ENCODE measurements around the gene SLAMF7. TPM values are rescaled to one million over a fixed set of nuclear protein-coding genes. Genes with fewer than 3 reads are reported as not detected.
"Not testable (repeated sequence)": the region's sequence is repeated elsewhere in the genome, so short reads cannot be mapped to it uniquely, and the experiment has no call there.

The SLAMF7 gene
- total RNA-seq, 1 experiment from 2014 or later: 0.29 TPM

DNA sequence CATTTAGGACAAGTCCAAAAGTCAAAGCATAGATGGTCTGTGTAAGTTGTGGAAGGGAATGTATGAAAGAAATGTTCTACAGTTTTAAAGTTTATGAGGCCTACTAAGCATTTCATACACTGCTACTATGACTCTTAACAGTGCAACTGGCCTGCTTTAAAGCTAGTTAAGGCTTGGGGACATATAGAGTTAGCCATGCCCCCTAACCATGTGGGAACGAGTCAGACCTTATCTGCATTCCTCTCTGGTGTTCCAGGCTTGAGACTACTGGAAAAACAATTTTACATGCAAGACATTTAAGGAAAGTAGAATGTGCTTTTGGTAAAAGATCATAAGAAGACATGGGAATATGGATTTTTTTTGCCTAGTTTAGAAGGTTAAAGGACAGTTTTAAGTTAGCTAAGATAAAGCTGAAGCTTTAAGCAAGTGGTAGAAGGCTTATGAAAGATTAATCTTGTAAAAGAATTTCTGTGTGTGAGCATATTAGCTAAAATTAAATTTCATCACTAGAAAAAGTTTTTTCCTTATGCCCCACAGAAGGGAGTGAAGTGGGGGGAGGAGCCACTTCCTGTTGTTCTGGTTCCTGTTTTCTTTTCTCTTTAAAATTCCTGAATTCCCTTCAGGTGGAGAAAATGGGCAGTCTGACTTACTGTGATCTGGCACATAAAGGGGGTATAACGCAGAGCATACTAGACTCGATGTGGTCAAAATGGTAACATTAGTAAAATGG, 18.5 kb upstream of the SLAMF7 start:
- peak; percentile 36 for DNase-seq (ENCODE audit: low spot score)

DNA sequence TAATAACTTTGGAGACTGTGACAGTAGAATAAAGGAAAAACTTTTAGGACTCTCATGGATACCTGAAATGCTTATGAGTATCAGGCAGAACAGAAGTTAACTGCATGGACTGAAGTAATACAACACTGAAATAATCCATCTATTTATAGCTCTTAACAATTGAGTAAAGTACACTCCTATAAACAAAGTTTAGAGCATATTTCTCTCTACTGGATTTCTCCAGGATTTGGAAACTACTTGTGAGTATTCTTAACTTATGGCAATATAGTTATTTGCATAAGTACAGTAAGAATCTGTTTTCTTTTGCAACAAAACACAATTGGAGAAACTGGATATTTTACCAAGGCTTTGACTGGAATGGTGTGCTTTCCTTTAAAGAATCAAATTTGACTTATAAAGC, 17.6 kb upstream of the SLAMF7 start:
- no peak for DNase-seq (ENCODE audit: low spot score)

DNA sequence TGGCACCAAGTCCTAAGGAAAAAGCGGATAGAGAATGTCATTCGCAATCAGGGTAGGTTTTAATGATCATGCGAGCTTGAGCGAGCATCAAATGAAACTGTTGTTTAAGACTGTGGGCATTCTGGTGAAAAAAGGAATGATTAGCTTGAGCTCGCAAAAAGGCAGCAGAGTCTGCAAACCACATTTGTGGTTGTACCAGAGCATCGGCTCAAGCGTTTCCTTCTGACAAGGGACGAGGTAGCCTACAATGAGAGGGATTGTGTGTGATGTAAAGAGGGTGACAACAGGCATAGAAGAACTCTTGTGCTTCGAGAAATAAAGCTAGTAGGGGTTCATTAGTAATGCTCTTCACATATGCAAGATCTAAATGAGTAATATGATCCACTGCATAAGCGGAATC, 16.3 kb upstream of the SLAMF7 start:
- no peak for DNase-seq (ENCODE audit: low spot score)

DNA sequence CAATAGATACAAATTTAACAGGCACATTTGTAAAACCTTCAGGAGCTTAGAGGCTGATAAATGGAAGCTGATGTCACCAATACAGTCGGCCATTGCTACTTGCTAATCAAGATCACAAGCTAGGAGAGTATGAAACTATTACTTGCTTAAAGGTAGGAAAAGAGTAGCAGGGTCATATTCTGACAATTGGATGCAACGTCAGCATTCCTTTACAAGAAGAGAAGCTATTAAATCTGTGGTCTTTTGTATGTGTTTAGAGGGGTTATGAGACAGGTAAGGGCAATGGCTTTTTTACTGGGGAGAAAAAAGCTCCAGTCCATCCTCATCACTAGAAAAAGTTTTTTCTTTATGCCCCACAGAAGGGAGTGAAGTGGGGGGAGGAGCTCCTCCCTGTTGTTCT, 15.7 kb upstream of the SLAMF7 start:
- DNase-seq (ENCODE audit: low spot score): no peak

DNA sequence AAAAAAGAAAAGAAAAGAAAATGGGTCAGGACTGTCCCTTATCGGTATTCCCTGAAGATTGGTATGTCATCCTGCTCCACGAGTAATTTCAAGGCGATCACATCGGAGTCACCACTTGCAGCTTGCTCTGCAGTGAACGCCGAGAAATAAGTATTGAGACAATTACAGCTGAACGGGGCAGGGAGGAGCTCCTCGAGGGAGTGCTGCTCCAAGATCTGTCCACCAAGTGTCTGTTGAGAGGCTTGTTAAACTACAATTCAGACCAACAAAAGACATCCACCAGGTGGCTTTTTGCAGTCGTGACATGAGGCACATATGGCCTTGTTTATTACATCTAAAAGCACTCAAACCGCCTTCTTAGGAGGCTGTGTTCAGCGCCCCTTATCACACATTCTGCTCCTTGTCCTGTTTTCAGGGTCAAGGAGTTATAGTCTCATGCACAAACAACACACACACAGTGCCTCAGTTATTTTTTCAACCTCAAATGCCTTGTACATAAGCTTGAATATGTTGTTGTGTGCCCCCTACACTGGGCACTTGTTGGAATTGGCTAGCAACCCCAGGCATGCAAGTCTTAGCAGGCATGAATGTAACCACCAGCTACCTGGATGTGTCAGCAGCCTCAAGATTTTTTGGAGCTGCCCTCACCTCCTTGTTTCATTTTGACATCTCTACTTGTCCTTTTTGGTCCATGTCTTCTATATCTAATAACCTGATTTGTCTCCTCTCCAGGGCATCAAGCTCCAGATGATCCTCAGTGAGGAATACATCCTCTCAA, 14.4 kb upstream of the SLAMF7 start:
- no peak for DNase-seq (ENCODE audit: low spot score)

DNA sequence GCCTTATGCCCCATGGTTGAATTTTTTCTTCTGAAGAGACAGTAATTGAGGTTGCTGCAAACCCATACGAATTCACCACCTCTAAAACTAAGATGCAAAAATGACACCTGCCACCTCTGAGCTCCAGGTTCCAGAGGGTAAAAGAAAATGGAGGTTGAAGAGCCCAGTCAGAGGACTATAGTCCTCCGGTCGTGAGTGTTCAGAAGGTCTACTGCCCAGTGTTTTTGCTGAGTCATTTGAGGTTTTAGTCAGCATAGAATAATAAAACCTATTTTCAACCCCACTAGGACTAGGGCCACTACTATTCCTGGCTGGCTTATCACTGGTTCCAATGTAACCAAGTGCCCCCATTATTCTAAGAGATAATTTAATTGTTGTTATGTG, 12.9 kb upstream of the SLAMF7 start:
- peak; percentile 47 for DNase-seq (ENCODE audit: low spot score)

DNA sequence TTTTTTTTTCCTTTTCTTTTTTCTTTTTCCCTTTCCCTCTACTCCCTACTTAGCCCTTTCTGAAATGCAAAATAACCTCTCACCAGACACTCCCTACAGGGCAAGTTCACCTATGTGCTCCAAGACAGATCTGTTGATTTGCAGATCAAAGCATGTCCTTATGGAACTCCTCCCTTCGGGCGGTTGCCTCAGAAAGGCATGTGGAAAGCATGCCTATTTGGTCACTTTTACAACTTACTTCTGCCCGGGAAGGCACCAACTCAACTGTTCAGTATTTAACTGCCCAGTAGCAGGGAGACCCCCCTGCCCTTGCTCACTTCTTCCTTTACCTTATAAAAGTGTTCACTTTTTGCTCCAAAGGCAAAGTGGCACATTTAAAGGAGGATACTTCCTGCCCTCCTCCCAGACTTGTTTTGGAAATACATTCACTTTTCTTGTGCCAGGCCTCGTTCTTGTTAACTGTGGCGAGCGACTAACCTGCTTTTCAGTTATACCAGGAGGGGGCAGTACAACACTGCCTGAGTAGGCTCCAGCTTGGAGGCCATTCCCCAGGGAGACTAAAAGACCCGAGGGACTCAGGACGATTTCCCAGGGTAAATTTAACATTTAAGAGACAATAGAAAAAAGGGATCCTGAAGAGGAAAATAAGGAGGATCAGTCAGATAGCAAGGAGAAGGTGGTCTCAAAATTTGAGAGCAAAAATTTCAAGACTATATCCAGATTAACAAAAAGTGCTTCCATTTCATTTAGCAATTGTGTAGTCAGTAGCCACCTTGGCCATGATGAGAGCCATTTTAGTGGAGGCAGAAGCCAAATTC, 12.3 kb upstream of the SLAMF7 start:
- peak; percentile 85 for DNase-seq (ENCODE audit: low spot score)

DNA sequence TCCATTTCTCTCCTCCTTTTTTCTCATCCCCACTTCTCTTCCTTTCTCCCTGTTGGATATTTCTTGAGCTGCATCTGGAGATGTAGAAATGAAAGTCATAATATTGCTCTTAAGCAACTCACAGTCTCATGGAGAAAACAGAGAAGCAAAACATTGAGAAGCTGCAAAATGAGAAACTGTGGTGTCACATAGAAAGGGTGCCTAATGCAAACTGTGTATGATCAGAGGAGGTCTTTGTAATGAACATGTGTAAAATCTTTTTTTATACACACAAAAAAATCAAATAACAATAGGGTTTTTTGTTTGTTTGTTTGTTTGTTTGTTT, 11.8 kb upstream of the SLAMF7 start:
- no peak for DNase-seq (ENCODE audit: low spot score)

DNA sequence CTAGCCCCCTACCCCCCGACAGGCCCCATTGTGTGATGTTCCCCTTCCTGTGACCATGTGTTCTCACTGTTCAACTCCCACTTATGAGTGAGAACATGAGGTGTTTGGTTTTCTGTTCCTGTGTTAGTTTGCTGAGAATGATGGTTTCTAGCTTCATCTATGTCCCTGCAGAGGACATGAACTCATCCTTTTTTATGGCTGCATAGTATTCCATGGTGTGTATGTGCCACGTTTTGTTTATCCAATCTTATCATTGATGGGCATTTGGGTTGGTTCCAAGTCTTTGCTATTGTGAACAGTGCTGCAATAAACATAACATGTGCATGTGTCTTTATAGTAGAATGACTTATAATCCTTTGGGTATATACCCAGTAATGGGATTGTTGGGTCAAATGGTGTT, 7.5 kb upstream of the SLAMF7 start:
- not testable (repeated sequence) for DNase-seq (ENCODE audit: low spot score)

DNA sequence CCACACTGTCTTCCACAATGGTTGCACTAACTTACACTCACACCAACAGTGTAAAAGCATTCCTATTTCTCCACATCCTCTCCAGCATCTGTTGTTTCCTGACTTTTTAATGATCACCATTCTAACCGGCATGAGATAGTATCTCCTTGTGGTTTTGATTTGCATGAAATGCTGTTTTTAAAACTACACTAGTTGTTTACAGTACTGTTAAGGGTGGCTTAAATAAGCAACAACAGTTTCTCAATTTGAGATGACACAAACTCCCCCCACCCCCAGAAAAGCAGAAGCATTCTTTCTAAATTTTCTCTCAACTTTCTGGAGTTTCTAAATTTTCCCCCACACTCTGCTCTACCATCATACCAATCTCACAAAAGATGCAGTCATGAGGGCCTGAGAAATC, 7.1 kb upstream of the SLAMF7 start:
- no peak for DNase-seq (ENCODE audit: low spot score)

DNA sequence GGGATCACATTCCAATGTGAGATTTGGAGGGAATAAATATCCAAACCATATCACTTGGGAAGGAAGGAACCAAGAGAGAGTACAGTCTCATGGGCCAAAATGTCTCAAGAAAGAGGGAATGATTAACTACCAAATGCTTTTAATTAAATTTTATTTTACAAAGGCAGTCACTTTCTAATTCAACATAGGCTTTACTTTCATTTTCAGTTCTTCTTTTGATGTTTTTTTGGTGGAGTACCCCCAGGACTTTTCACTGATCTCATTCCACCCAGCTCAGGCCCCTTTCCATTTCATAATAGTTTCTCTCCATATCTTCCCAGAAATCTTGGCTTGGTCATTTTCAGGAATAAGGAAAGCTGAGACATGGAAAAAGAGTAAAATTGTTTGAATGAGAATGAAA, 5.1 kb upstream of the SLAMF7 start:
- no peak for DNase-seq (ENCODE audit: low spot score)

DNA sequence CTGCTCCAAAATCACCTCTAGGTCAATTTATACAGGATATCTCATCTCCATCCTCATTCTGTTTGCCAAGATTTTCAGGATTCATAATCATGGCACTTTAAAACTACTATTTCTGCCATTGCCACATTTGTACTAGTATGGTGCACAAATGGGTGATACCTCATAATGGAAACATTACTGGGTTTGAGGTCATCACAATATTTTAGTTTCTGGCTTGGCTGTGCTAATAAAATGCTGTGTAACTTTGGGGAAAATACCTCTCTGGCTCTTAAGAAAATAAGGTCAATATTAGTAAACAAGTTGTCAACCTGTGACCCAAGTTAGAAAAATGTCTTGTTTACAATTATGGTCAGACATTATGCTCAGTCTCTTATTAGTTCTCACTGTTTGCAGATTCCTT, 4.7 kb upstream of the SLAMF7 start:
- DNase-seq (ENCODE audit: low spot score): no peak

DNA sequence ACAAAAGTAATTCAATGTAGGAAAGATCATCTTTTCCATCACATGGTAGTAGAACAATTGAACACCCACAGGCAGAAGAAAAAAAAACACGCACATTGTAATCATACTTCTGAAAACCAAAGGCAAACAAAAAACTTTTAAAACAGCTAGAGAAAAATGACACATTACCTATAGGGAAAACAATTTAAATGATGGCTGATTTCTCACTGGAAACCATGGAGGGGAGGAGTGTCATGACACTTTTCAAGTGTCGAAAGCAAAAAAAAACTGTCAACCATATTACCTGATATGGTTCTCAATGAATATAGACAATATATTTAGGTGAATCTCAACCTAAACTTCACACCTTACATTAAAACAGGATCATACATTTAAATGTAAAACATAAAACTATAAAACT, 776 bp upstream of the SLAMF7 start:
- DNase-seq (ENCODE audit: low spot score): no peak

DNA sequence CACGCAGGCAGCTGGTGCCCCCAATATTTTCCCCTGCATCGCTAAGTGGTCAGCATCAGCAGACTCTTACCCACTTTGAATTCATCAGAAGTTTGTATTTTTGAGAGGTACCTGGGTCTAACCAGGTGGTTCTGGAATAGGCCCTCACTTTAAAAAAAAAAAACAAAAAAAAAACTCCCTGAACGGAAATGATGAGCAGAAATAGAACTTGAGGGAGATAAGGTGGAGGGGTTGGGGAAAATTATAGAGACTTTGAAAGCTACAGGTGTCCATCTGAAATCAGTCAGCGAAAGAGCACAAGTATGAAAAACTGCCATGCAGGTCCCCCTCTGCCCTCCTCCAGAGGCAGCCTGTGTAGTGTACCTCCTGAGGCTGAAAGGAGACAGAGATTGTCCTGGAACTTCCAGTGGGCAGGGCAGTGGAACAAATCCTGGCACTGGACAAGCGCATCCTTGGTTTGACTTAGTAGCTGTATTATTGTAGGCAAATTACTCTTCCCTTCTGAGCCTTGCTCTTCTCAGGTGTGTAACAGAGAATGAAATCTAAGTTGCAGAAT, 1.2 kb downstream of the SLAMF7 start:
- DNase-seq (ENCODE audit: low spot score): no peak

DNA sequence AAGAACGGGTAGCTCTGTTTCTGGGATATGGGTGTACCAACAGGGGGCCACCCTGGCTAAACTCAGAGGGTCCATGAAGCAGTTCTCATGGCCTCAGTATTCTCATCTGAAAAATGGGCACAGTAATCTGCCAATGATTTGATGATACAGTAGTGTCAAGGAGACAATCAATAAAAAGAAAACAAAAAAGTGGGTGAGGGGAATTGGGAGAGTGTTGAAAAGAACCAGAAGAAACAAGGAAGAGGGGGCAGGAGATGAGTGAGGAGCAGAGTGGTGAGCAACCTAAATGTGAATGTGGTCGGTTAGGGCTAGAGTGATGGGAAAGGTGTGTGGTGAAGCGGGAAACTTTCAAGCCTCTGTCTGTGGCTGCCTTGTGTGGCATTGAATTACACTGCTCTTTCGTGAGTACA, 2.0 kb downstream of the SLAMF7 start:
- DNase-seq (ENCODE audit: low spot score): no peak

DNA sequence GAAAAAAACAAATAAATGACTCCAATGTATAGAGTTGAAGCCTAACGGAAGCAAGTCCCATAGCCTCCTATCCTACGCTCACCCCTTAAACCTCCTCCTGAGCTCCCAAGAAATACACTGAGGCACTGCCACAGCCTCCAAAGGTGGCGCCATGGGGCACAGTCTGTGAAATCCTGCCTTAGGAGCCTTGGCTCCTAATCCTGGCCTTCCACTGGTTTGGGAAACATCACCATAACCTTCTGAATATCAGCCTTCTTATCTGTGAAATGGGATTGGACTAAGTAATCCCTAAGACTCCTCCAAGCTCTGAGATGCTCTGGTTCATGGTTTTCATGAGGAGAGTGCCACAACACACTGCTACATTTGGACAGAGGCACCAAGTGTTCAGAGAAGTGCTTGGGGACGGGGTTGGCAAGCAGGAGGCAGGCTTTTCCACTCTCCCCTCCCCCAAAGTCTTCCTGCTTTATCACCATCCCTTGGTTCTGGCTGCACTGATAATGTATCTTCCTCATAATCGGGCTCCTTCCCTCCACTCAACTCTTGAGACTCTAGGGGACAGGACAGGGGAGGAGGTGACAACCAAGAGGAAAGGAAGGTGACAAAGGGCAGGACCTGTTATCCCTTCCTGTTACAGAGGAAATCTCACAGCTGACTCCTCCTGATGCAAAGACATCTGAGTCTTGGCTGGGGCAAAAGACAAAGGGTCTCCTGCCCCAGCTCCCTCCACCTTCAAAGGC, 2.7 kb downstream of the SLAMF7 start:
- no peak for DNase-seq (ENCODE audit: low spot score)

DNA sequence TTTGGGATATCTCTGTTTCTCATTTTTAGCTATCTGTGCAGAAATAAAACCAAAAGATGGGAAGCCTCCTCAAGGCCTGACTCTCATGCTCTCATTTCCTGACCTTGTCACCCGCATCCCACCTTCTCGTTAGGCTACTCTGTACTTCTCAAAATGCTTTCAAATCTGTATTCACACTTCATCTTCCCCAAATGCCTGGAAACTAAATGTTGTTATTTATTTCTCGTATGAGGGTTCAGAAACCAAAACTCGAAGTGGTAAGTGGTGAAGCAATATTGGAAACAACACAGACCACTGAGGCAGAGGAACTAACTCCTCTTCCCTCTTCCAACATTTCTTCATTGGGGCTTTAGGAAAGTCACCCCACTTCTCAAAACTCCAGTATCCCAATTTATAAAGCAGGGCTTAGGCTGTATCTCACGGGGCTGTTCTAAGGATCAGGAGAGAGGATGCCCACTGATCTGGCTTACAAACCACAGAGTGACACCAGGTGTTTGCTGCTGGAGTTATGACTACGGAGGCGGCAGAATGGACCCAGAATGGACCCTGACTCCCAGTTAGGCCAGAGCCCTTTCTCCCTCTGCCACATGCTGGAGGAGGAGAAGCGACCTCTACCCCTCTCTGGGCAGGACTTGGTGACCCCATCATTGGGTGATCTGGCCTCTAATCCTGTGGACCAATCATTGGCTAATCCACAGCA, 3.5 kb downstream of the SLAMF7 start:
- no peak for DNase-seq (ENCODE audit: low spot score)

DNA sequence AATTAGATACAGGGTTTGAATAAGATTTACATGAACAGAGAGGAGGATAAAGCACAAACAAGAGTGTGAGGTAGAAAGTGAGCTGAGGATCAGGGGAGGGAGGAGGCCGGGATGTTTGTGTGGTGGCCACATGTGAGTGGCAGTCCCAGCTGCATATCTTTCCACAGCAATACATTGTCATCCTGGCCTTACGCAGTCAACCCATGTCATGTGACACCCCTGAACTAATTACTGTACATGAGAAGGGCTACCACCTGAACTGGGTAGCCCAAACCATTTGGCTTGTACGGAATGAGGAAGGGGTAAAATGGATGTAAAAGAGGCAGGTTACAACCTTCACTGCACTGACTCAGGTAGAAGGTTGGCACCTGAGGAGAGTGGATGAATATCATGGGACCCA, 4.2 kb downstream of the SLAMF7 start:
- no peak for DNase-seq (ENCODE audit: low spot score)

DNA sequence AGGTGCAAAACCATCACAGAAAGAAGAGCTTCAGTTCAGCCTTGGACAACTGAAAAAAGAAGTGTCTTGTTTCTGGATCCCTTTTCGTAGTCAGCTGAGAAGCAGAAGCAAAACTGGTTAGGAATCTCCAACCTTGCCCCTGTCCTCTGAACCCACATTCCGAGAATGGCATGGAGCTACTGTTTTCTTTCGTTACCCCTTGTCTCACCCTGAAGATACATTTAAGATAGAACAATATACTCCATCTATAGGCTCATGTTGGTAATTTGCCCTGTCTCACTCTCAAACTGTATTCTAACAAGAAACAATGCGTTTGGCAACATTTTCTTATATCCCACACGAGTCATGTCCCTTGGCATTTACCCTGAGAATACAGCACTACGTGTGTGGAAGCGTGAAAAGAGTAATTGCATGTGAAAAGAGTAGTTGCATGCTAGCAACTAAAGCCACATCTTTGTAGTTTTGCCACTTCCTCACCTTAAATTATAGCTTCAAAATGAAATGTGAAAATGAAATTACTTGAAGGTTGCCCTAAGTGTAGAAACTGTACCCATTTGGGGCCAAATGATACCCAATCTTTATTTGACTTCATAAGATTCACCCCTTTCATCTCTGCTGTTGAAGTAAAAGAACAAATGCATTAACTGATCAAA, 5.3 kb downstream of the SLAMF7 start:
- no peak for DNase-seq (ENCODE audit: low spot score)

DNA sequence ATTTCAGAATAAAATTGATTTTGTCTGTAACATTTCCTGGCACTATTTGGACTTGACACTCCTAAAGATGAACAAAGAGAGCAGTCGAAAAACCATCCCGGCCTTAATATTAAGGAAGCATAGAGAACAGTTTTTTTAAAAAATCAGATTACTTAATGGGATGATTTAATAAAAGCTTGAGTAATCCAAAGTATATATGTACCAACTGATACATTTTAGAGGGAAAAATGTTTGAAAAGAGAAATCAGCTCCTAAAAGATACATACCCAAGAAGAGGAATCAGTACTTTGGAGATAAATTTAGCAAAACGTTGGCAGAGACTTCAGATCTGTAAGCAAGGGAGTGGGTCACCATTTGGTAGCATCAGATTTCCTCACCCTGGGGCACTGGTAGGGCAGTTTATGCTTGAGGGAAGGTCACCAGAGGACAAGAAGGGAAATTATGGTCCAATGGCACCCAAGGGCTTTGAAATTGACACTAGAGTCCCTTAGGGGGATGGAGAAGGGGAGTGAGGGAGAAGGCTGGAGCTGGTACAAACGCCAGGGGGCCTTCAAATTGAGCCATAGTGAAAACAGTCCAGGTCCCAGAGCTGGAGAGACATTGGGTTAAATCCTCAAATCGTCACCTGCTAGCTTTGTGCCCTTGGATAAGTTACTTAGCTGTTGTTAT, 5.9 kb downstream of the SLAMF7 start:
- no peak for DNase-seq (ENCODE audit: low spot score)

Data from A172 (cell line).